Activated T-cell treated with anti-CD3 and anti-CD28 coated beads, Interleukin-2, amount 50 U/mL, for 4 hours (primary cell): Measurements from ENCODE around the gene HYKK. TPM values are rescaled to one million over a fixed set of nuclear protein-coding genes. Genes with fewer than 3 reads are reported as not detected.
"Not testable (repeated sequence)": the region's sequence is repeated elsewhere in the genome, so short reads cannot be mapped to it uniquely, and the experiment has no call there.

Experiments used
- ATAC-seq, 2 donors: fragments of 200-7000 bp; cut with Tn5 transposase; one replicate each; pipeline ENCODE4 v1.10.0; 2021
- DNase-seq: peaks from one replicate; pipeline ENCODE4 v3.0.0-alpha.2; 2020
- H3K27me3 Mint-ChIP-seq: one replicate; pipeline ENCODE4 v1.8.0; 2021; ENCODE audit warnings: low read depth, mixed read lengths
- H3K36me3 Mint-ChIP-seq: one replicate; pipeline ENCODE4 v1.8.0; 2022; ENCODE audit warnings: mixed read lengths; ENCODE audit not compliant: insufficient read depth
- H3K4me1 Mint-ChIP-seq: one replicate; pipeline ENCODE4 v1.8.0; 2021; ENCODE audit warnings: low read depth, mixed read lengths
- H3K4me3 Mint-ChIP-seq: one replicate; pipeline ENCODE4 v1.8.0; 2021; ENCODE audit warnings: mild to moderate bottlenecking, moderate library complexity, mixed read lengths
- H3K9me3 Mint-ChIP-seq: one replicate; pipeline ENCODE4 v1.8.0; 2021; ENCODE audit warnings: mixed read lengths
- total RNA-seq, 3 donors: library from RNA; stranded (reverse); gene quantifications; one replicate each; pipeline ENCODE4 v1.2.1, GENCODE V29; 2021

HYKK gene
- total RNA-seq, 3 donors from 2014 or later = 0.58 to 1.2 (median 0.76) TPM

DNA sequence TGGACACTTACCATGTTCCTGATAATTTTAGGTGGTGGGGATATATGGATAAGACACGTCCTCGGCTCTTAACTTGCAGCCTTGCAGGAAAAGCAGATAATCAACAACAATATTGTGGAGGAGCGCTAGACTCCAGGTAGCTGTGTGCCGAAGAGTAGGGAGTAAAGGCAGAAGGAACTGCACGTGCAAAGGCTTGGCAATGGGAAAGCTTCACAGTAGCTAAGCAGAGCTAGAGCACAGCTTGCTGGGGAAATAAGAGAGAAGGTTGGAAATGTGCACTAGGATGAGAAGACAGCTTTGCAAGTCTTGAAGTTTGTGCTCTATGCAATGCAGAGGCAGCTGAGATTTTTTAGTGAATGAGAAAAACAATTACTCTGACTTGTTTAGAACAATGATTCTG is 45.2 kb downstream of the HYKK start:
- Mint-ChIP-seq H3K4me3 (no peak overlapping the region), H3K27me3 (peaks cover 2% of the 10 kb centered on the region), H3K36me3 (peaks cover 22% of the 10 kb centered on the region), H3K9me3 (no peaks in the 10 kb centered on the region), H3K4me1 (no peaks in the 10 kb centered on the region)
- ATAC-seq (no peak), DNase-seq (no peak)

- H3K4me1 Mint-ChIP-seq = peaks cover 12% of the 10 kb centered on the region
- not testable (repeated sequence) for H3K27me3 Mint-ChIP-seq, H3K36me3 Mint-ChIP-seq, DNase-seq, ATAC-seq, H3K4me3 Mint-ChIP-seq, H3K9me3 Mint-ChIP-seq
These were observed 52.8 kb downstream of the HYKK start for GRCh38 chr15:78560201-78560600.

DNA sequence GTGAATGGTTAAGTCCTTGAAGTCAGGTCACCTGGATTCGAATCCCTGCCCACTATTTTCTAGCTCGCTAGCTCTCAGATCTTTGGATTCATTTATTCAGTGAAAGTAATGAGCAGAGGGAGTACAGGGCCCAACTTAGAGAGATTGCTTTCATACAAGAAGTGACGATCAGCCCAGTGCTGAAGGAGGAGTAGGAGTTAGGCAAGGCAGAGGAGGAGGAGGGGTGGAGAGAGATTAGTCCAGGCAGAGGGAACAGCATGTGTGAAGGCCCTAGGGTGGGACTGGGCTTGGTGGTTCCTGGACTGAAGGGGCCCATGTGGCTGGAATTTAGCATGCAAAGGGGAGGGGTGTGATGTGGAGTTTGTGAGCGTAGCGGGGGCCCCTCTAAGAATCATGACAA is 54.1 kb downstream of the HYKK start:
- no peak overlapping the region for H3K4me3 Mint-ChIP-seq
- ATAC-seq (no peak), DNase-seq (no peak)
- peaks cover 17% of the 10 kb centered on the region for H3K4me1 Mint-ChIP-seq
- no peaks in the 10 kb centered on the region for H3K36me3 Mint-ChIP-seq
- H3K27me3 Mint-ChIP-seq = peaks cover 13% of the 10 kb centered on the region
- H3K9me3 Mint-ChIP-seq = no peaks in the 10 kb centered on the region

GRCh38 chr15:78563092-78563491 is 55.7 kb downstream of the HYKK start:
- no peaks in the 10 kb centered on the region for H3K36me3 Mint-ChIP-seq
- ATAC-seq (no peak), DNase-seq (no peak)
- no peak overlapping the region for H3K4me3 Mint-ChIP-seq
- peaks cover 17% of the 10 kb centered on the region for H3K27me3 Mint-ChIP-seq
- H3K9me3 Mint-ChIP-seq = no peaks in the 10 kb centered on the region
- peaks cover 19% of the 10 kb centered on the region for H3K4me1 Mint-ChIP-seq

DNA sequence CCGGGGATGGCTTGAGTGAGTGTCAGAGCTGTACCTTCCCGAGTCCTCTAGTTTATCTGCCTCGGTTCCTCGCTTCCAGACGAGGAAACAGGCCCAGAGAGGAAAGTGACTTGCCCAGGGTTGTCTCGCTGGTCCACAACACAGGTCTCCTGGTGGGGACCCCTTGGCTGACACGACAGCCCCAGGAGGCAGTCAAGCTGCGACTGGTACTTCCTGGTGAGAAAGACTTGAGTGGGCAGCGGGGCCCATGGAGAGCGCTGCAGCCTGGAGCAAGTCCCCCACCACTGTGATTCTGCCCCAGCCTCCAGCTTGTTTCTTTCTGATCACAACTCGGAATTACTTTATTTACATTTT is 57.3 kb downstream of the HYKK start:
- ATAC-seq = peak in 1 of 2 donors; percentile 5
- peaks cover 19% of the 10 kb centered on the region for H3K4me1 Mint-ChIP-seq
- H3K36me3 Mint-ChIP-seq = no peaks in the 10 kb centered on the region
- peaks cover 17% of the 10 kb centered on the region for H3K27me3 Mint-ChIP-seq
- no peak for DNase-seq
- no peaks in the 10 kb centered on the region for H3K9me3 Mint-ChIP-seq
- peak overlapping the region; percentile 84 for H3K4me3 Mint-ChIP-seq

GRCh38 chr15:78565097-78565950 is 57.9 kb downstream of the HYKK start, which contains the start of gene CHRNA5:
CHRNA5 (plus strand) TSS chr15:78565520; CDS start chr15:78565720, 200 bp downstream.
- Mint-ChIP-seq H3K4me3 (peak within 1 kb of the TSS; percentile 84), H3K9me3 (no peaks in the 10 kb centered on the region), H3K27me3 (peaks cover 17% of the 10 kb centered on the region), H3K36me3 (no peaks in the 10 kb centered on the region), H3K4me1 (peaks cover 19% of the 10 kb centered on the region)
- DNase-seq = peak; percentile 71
- ATAC-seq = peak; percentile 80 to 83

DNA sequence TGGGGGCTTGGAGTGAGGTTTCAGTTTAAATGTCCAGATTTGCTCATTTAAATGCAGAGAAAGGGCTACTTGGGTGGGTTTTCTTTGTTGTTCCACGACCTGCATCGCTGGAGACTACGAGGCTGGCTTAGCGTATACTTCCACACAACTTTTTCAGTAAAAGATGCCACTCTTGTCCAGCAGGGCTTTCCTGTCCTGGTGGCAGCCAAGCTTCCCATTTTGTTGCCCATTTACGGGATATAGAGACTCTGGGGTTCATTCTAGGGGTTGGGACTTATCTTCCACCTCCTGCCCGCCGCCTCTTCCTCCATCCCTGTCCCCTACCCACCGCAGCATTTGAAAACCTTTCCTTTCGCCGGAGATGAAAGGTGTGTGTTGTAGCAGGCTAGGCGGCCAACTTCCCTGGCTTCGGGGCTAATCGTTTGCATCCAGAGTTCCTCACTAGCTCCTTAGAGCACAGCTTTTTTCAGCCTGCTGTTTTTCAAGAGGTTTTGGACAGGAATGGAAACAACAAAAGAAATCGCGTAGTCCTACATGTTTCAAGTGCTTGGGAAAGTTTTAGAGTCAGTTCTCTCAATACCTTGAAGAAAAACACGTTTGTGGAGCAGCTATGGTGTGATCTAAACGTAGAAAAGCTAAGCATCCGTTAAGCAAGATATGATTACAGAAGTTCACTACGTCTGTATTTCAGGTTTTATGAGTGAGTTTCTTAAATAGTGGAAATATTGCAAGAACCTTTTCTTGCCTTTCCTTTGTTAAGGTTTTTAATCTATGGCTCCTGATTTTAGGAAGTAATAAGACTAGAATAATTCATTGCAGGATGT is 58.8 kb downstream of the HYKK start:
- peak overlapping the region; percentile 78 for H3K4me3 Mint-ChIP-seq
- ATAC-seq (peak; percentile 22 to 25), DNase-seq (no peak)
- peaks cover 17% of the 10 kb centered on the region for H3K27me3 Mint-ChIP-seq
- H3K9me3 Mint-ChIP-seq = no peaks in the 10 kb centered on the region
- H3K36me3 Mint-ChIP-seq = no peaks in the 10 kb centered on the region
- peaks cover 19% of the 10 kb centered on the region for H3K4me1 Mint-ChIP-seq

GRCh38 chr15:78567531-78567930 is 60.2 kb downstream of the HYKK start:
- DNase-seq (no peak), ATAC-seq (no peak)
- no peaks in the 10 kb centered on the region for H3K9me3 Mint-ChIP-seq
- peaks cover 19% of the 10 kb centered on the region for H3K4me1 Mint-ChIP-seq
- no peaks in the 10 kb centered on the region for H3K36me3 Mint-ChIP-seq
- H3K4me3 Mint-ChIP-seq = no peak overlapping the region
- peaks cover 15% of the 10 kb centered on the region for H3K27me3 Mint-ChIP-seq

DNA sequence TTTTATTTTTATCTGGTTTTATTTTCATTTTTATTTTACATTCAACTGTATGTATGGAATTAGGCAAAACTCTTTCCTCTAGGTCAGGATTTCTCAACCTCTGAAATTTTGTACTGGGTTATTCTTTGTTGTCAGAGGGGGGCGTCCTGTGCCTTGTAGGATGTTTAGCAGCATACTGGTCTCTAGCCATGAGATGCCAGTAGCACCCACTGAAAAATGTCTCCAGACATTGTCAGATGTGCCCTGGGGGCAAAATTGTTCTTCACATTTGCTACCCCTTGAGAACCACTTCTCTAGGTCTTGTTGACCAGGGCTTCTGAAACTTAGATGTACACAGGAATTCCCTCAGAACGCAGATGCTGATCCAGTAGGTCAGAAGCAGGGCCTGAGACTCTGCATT is 63.3 kb downstream of the HYKK start:
- DNase-seq (no peak), ATAC-seq (no peak)
- Mint-ChIP-seq H3K9me3 (no peaks in the 10 kb centered on the region), H3K4me3 (no peak overlapping the region), H3K27me3 (peaks cover 13% of the 10 kb centered on the region), H3K4me1 (peaks cover 7% of the 10 kb centered on the region), H3K36me3 (no peaks in the 10 kb centered on the region)

DNA sequence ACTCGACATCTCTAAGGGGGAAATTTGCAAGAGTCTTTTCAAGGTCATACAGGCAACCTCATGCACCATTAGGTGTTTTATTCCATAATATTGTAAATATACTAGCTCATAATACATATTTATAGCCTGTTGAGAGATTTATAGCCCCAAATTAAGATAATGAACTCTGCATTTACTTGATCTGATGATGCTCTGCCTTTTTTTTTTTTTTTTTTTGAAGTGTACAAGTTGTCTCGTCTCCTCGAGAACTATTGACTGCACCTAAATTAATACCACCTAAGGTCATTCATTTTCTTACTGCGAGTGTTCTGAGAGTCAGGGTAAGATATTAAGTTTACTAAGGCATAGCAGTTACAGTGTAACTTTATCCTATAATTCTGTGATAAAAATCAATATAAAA is 64.0 kb downstream of the HYKK start:
- no peak for DNase-seq
- Mint-ChIP-seq H3K27me3 (peaks cover 9% of the 10 kb centered on the region), H3K4me1 (peaks cover 2% of the 10 kb centered on the region), H3K9me3 (no peaks in the 10 kb centered on the region), H3K36me3 (no peaks in the 10 kb centered on the region), H3K4me3 (no peak overlapping the region)
- ATAC-seq = no peak

DNA sequence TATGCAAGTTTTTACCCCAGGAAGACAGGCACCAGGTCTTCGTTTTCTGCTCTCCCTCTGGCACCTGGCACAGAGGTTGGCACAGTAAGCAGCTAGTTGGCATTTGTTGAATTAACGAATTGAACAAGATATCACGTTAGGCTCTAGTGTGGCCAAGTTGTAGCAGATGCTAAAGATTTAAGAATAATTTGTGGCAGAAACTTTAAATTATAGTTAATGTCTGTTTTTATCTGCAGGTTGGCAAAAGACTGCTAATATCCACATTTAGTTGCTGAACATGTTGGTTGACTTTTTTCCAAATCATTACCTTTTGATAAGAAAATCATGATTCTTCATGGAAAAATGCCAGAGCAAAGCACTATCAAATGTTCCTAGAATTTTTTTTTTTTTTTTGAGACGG is 66.0 kb downstream of the HYKK start:
- no peak for DNase-seq
- no peak for ATAC-seq
- no peaks in the 10 kb centered on the region for H3K9me3 Mint-ChIP-seq
- H3K4me1 Mint-ChIP-seq = no peaks in the 10 kb centered on the region
- H3K27me3 Mint-ChIP-seq = no peaks in the 10 kb centered on the region
- no peak overlapping the region for H3K4me3 Mint-ChIP-seq
- H3K36me3 Mint-ChIP-seq = no peaks in the 10 kb centered on the region

DNA sequence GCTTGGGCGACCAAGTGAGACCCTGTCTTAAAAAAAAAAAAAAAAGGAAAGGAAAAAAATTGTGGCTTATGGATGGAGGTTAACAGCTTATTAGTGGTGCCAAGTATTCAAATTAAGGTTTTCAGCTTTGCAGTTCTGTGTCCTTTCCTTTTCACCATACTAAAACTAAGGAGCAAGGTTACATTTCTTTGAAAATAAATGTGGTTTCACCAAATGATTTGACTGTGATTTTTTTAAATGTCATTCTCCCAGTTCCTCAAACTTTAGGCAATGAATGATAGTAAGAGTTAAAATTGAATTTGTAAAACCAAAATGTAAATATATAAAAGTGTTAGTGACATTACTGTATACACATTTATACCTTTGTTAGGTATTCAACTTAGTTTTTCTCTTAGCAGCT is 67.6 kb downstream of the HYKK start:
- Mint-ChIP-seq H3K36me3 (no peaks in the 10 kb centered on the region), H3K27me3 (no peaks in the 10 kb centered on the region), H3K4me1 (no peaks in the 10 kb centered on the region), H3K4me3 (no peak overlapping the region), H3K9me3 (no peaks in the 10 kb centered on the region)
- no peak for DNase-seq
- no peak for ATAC-seq
